Glutamatergic neuron (in vitro differentiated cells): ENCODE data around the gene ARL15. TPM values are rescaled to one million over a fixed set of nuclear protein-coding genes. Genes with fewer than 3 reads are reported as not detected.

Experiments used
- DNase-seq: peaks from one replicate; pipeline ENCODE4 v3.0.0; 2022
- H3K27ac Mint-ChIP-seq: one replicate; pipeline ENCODE4 v1.8.0; 2020; ENCODE audit warnings: mild to moderate bottlenecking, mixed read lengths, inconsistent platforms; ENCODE audit not compliant: unreplicated experiment
- H3K27me3 Mint-ChIP-seq: one replicate; pipeline ENCODE4 v1.8.0; 2020; ENCODE audit warnings: mild to moderate bottlenecking, moderate library complexity, mixed read lengths, inconsistent platforms; ENCODE audit not compliant: unreplicated experiment
- H3K36me3 Mint-ChIP-seq: one replicate; pipeline ENCODE4 v1.8.0; 2020; ENCODE audit warnings: mild to moderate bottlenecking, mixed read lengths, inconsistent platforms; ENCODE audit not compliant: unreplicated experiment
- H3K4me1 Mint-ChIP-seq: one replicate; pipeline ENCODE4 v1.8.0; 2020; ENCODE audit warnings: mild to moderate bottlenecking, low read depth, mixed read lengths, inconsistent platforms; ENCODE audit not compliant: unreplicated experiment
- H3K4me3 Mint-ChIP-seq: one replicate; pipeline ENCODE4 v1.8.0; 2020; ENCODE audit warnings: mild to moderate bottlenecking, mixed read lengths, inconsistent platforms; ENCODE audit not compliant: unreplicated experiment
- H3K9me3 Mint-ChIP-seq: one replicate; pipeline ENCODE4 v1.8.0; 2020; ENCODE audit warnings: mild to moderate bottlenecking, moderate library complexity, mixed read lengths, inconsistent platforms; ENCODE audit not compliant: unreplicated experiment
- total RNA-seq: library from RNA; stranded (reverse); fragmentation: NEBNext Ultra II Directional; extraction: Animal tissue kit (Norgen Biotek cat#: 25700); gene quantifications from one replicate; pipeline ENCODE4 v1.2.1, GENCODE V29; 2021; ENCODE audit not compliant: unreplicated experiment
- TF ChIP-seq, protein P1 (sequence below): fragments of 200-600 bp; sonication (generic); IDR thresholded peaks from one replicate; pipeline ENCODE4 v1.5.0; 2021; ENCODE audit not compliant: partially characterized antibody, unreplicated experiment

Gene ARL15
- total RNA-seq, 1 donor from 2014 or later: 37.4 TPM

DNA sequence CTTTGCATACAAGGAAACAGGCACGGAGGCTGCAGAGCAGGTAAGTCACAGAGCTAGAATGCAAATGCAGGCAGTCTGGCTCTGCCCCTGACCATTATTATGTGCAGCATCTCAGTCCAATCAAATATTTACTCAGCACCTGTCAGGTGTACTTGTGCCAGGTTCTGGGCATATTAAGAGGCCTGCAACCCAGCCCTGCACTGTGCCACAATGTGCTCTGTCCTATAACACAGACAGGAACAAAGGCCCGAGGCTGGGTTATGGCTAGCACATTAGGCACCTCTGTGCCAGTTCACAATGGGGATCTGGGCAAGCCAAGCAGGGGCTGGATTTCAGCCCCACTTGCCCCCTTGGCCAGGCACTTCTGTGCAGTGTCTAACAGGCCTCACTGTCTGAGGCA is 14.0 kb downstream of the ARL15 start:
- H3K27me3 Mint-ChIP-seq: no peaks in the 10 kb centered on the region
- H3K4me3 Mint-ChIP-seq: no peak overlapping the region
- H3K4me1 Mint-ChIP-seq: peaks cover 53% of the 10 kb centered on the region
- H3K9me3 Mint-ChIP-seq: peaks cover 7% of the 10 kb centered on the region
- DNase-seq: no peak
- TF ChIP-seq, protein P1, sequence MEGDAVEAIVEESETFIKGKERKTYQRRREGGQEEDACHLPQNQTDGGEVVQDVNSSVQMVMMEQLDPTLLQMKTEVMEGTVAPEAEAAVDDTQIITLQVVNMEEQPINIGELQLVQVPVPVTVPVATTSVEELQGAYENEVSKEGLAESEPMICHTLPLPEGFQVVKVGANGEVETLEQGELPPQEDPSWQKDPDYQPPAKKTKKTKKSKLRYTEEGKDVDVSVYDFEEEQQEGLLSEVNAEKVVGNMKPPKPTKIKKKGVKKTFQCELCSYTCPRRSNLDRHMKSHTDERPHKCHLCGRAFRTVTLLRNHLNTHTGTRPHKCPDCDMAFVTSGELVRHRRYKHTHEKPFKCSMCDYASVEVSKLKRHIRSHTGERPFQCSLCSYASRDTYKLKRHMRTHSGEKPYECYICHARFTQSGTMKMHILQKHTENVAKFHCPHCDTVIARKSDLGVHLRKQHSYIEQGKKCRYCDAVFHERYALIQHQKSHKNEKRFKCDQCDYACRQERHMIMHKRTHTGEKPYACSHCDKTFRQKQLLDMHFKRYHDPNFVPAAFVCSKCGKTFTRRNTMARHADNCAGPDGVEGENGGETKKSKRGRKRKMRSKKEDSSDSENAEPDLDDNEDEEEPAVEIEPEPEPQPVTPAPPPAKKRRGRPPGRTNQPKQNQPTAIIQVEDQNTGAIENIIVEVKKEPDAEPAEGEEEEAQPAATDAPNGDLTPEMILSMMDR: no peak
- no peaks in the 10 kb centered on the region for H3K36me3 Mint-ChIP-seq
- H3K27ac Mint-ChIP-seq: no peak overlapping the region

DNA sequence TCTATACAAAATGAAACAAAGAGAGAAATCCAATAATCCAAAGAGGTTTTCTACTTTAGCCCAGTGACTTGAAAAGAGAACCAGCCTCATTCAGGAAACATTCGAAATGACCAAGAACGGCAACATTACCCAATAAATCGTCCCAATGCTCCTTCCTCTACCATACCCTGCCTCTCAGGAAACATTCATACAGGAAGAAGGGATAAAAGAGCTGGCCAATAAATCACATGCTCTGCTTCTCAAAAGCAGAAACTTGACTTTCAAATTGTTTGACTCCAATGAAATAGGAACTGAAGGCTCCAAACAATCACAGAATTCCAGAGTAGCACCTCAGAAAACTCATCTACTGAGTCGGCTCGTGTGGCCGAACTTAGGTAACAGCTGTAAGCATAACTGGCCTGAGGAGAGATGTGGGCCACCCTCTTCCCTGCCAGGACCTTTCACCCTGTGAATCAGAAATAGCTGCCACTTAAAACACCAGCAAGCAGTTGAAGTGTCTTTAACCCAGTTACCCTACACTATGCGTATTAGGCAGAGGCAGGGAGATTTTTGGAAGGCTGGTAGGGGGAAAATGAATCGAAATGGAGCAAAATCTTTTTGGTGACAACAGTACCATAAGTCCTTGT is 14.6 kb downstream of the ARL15 start:
- Mint-ChIP-seq H3K27ac (peak overlapping the region; percentile 21), H3K4me1 (peaks cover 48% of the 10 kb centered on the region), H3K27me3 (no peaks in the 10 kb centered on the region), H3K9me3 (peaks cover 6% of the 10 kb centered on the region), H3K36me3 (no peaks in the 10 kb centered on the region), H3K4me3 (no peak overlapping the region)
- TF ChIP-seq, protein P1: no peak
- no peak for DNase-seq

DNA sequence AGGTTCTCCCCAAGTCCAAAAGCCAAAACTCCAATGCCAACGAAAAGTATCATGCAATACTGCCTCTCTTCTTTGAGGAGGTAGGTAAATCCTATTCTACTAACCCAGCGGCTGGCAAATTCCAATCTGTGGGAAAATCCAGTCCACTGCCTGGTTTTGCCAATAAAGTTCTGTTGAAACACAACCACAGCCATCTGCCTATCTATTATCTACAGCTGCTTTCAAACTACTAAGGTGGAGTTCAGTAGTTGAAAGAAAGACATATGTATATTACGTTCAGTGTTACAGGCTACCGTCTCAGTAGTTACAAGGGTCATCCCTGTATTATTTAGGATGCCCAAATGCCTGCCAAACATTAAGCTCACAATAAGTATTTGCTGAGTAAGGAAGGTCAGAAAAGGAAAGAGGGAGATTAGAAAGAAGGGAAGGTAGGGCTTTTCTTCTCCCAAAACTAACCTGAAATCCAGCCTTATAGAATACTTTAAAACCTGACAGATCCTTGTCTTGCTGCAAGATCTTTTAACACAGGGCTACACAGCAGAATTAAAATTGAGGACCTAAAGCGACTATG is 16.2 kb downstream of the ARL15 start:
- peak overlapping the region; percentile 81 for H3K27ac Mint-ChIP-seq
- no peaks in the 10 kb centered on the region for H3K27me3 Mint-ChIP-seq
- H3K9me3 Mint-ChIP-seq: peaks cover 6% of the 10 kb centered on the region
- no peaks in the 10 kb centered on the region for H3K36me3 Mint-ChIP-seq
- DNase-seq: no peak
- TF ChIP-seq, protein P1: no peak
- H3K4me1 Mint-ChIP-seq: peaks cover 43% of the 10 kb centered on the region
- peak overlapping the region; percentile 19 for H3K4me3 Mint-ChIP-seq

DNA sequence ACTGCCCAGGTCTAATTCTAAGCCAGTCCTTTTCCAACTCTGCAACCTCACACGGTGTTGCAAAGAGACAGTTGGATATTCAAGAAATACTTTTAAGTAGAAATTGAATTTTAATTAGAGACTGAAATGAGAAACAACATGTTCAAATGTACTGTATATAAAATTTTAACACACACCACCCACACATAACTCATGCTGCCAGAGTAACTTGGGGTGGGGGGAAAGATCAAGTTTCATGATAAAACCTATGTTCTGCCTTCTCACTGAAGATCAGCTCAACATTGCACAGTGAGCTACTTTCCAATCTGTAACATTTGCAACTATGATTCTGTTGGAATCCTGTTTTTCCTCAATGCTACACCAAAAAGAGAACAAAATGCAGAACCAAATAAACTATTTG is 17.5 kb downstream of the ARL15 start:
- Mint-ChIP-seq H3K4me3 (no peak overlapping the region), H3K4me1 (peaks cover 43% of the 10 kb centered on the region), H3K27ac (no peak overlapping the region), H3K9me3 (peaks cover 7% of the 10 kb centered on the region), H3K27me3 (no peaks in the 10 kb centered on the region), H3K36me3 (no peaks in the 10 kb centered on the region)
- TF ChIP-seq, protein P1: no peak
- DNase-seq: no peak

DNA sequence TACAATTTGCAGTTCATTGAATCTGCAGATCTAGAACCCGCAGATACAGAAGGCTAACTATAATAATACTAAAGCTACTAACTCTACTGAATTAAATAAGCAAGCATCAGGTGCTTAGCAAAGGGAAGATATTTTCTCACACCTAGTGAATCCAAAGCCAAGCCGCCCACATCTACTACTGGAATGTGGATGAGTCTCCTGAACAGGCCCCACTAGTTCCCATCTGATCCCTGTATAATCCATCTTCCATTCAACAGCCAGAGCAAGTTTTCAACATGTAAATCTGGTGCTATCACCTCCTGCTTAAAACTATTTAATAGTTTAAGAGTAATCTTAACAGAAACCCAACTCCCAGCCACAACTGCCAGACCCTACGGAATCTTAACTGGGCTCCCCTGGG is 18.9 kb downstream of the ARL15 start:
- H3K4me3 Mint-ChIP-seq: no peak overlapping the region
- DNase-seq: no peak
- no peaks in the 10 kb centered on the region for H3K27me3 Mint-ChIP-seq
- no peaks in the 10 kb centered on the region for H3K36me3 Mint-ChIP-seq
- TF ChIP-seq, protein P1: no peak
- peaks cover 7% of the 10 kb centered on the region for H3K9me3 Mint-ChIP-seq
- peaks cover 35% of the 10 kb centered on the region for H3K4me1 Mint-ChIP-seq
- peak overlapping the region; percentile 14 for H3K27ac Mint-ChIP-seq
